Ramos (cell line): ENCODE measurements around the gene GAS7.
"Not testable (repeated sequence)": the region's sequence is repeated elsewhere in the genome, so short reads cannot be mapped to it uniquely, and the experiment has no call there.

Source experiments
- in situ Hi-C: fragments of 300-500 bp; cut with MboI; formaldehyde crosslinking; loops from one replicate; pipeline ENCODE4 v1.14.3; 2022; ENCODE audit warnings: low sequenced_read_pairs; ENCODE audit not compliant: unreplicated experiment

GAS7 gene

DNA sequence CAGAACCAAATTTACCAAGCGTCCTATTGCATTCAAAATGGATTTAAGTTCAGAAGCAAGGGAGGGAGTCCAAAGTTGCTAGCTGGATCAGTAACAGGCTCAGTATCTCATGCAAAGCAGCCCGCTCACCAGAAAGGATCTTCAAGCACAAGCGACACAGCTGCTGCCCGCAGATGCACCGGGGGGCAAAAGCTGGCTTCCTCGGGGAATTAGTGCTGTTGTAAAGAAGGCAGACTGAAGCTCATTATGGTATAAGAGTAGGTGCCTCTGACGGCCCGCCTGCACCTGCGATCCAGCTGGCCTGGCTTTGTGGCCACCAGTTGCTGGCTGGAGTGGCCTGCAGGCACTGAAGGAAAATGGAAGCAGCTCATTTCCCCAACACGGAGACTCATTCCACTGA is 165.0 kb downstream of the GAS7 start:
- in situ Hi-C loops: no loop called here

DNA sequence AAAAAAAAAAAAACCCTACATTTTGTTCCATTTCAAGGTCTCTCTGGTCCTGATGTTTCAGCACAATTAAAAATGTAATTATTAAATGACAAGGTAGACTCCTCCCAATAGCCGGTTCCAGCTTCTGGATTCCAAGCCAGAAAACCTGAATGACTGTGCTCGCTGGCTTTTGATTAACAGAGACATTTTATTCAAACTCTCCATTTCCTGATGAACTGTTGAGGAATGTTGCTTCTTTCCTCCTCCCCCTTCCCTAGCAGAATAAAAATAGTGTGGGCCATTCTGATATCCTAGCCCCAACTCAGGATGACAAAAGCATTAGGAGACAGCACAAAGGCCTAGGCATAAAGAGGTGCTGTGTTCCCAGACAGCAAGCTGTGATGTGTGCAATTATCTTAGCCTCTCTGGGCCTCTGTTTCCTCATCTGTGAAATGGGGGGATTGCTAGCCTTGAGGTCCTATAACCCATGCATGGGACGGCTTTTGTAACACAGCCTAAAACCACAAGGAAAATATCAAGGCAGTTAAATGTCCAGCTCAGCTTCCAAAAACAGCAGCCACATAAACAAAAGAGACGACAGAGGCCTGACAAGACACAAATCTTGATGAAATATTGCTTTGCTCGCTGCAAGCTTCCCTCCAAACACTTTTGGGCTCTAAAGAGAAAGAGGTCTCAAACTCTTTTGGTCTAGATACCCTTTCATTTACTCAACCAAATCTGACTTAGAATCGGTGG is 166.1 kb downstream of the GAS7 start:
- in situ Hi-C loops: no loop called here

DNA sequence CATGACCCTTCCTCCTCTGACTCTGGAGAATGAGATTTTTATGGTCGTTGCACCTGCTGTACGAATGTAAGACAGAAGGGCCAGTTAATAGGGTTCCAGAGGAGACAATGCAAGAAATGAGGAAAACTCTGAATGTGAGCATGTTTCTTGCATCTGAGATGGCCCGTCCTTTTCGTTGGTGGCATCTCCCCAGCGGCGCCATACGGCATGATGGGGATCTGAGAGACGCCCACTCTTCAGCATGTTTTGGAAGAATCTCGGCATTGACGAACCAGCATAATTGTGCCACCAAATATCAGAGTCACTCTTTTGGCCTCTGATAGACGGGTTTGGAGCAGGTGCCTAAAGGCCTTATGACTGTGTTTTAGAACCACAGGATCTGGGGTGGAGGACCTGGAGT is 166.8 kb downstream of the GAS7 start:
- in situ Hi-C loops: no loop called here

DNA sequence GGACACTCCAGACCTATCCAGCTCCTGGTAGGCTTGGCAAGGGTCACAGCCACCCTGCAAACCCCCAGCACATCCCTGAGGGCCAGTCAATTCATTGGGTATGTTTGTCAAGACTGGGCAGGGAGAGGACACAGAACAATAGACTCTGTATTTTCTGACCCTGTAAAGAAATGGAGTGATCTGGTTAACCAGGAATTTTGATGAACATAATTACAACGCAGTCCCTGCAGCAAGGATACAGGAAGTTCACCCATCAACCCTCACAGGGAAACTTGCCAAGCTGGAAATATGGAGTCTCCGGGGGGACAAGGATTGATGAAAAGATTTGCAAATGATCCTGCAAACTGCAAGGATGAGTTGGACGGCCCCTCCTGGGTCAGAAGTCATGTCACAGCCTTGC is 167.3 kb downstream of the GAS7 start:
- in situ Hi-C loops: no loop called here

DNA sequence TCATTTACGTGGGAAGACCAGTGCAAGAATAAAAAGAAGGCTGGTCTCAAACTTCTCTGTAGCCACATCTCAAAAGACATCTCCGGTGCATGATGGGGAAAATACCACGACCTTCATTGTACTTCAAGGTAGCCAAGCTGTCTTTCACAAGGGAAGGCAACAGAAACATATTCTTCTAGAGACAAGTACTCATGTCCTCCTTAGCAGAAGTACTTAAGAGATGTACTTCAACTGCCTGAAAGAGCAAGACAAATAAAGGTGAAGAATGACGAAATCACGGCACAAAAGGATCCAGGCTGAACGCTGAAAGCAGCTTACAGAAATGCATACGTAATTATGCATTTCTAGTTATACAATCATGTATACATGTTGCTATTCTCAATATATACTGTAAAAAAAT is 169.3 kb downstream of the GAS7 start:
- in situ Hi-C loops: no loop called here

DNA sequence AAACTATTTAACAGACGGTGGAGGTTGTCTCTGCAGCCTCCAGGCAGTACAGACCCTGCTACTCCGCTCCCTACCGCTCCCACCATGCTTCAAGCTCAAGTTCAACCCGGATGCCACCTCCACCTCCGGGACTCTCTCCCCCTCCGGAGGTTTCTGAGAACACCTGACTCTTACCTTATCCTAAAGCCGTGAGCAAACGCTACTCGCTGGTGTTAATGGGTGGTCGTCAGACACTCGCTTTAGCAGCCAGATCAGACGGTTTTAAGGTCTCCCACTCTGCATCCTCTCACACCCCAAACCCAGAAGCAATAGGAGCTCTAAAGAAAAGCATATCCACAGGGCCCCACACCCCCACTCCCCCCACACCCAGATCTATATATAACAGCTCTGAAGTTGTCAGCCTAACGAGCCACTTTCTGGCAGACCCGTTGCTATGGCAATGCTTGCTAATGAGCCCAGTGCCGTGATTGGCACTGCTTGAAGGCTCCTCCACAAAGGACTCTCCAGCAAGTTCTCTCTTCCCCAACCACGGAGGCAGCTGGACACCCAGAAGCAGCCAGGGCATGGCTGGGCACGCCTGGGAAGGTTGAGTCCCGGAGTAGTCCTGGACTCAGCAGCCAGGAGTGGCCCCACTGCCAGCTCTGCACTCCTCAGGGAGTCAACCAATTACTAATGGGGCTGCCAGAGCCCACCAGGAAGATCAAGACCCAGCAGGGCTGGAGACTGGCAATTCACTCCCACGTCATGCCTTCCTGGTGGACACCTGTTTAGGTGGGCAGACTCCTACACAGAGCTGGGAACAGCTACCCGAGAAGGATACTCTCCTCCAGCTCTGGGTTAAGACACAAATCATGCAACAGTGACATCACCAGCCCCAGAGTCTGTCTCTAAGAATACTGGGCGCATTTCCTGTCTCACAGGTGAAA is 172.2 kb downstream of the GAS7 start:
- in situ Hi-C loops: no loop called here

DNA sequence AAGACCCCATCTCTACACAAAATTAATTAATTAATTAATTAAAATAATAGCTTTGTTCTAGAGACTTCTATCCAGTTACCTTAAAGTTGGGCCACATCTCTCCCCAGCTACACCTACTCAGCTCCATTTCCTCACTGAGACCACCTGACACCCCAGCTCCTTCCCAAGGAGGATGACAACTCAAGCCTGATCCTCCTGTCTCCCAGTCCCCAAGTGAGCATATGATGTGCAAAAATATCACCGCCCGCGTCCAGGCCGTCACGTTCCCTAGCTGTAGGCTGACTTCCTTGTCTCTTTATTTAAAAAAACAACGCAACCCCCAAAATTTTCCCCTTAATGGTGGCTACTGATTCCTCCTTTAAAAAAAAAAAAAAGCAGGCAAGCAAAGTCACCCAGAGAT is 173.2 kb downstream of the GAS7 start:
- in situ Hi-C loops: no loop called here

DNA sequence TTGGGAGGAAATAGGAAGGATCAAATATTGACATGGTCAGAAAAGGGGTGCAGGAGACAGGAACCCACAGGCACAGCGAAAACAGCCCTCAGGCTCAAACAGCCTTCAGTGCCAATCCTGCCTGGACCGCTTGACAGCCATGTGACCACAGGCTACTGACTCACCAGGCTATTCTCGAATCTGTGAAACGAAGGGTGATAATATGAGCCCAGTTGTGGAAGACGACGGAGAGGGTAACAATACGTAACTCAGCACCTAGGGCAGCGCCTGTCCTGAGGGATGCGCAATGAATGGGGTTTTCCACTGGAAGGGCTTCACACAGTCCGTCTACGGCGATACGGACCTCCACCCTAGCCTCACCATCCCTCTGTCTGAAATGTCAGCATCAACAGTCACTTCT is 176.0 kb downstream of the GAS7 start:
- in situ Hi-C loops: no loop called here

DNA sequence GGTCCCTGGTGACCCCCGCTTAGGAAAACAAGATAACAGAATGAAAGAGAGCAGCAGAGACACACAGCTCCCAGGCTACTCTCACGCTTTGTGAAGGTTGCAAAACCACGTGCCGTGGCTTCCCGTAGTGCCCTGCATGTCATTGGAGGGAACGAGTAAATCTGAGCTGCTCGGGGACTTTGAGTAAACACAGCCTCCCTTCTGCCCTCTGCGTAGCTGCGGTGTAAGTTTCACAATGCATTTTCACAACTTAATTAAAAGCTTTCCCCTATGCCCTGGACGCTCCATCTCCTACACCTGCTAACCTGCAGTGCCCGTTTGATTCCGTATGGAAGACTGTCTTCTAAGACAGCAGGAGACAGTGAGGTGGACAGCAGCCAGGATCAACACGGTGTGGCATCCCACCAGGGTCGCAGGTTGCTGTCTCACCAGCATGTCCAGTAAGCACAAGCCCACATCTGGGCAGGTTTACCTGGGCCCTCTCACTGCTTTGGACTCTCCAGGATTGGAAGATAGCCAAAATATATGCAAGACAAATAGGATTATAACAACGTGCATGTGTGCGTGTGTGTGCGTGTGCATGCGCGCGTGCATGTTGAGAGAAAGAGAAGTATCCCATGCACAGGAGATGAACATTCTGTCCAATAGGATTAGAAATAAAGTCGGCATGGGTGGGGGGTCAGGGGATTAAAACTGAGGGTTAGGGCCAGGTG is 177.0 kb downstream of the GAS7 start:
- in situ Hi-C loops: no loop called here

DNA sequence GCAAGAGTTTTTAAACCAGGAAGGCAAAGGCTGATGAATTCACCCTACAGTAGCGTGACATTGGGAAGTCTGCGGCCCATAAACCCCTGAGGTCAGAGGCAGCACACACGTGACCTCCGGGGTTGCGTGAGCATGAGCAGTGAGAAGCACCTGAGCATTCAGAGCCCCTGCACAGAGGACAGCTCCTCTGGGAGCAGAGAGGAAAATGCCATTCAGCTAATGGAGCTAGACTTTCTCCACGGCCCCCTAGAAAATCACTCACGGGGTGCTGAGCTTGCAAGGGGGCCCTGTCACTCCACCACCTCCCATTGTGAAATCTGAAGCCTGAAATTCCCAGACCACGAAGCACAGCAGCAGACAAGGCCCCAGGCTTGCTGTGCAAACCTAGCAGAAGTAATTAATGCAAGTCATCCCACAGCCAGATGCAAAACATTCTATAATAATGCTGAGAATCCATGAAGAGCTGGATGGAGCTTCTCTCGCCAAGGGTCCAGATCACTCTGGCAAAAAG is 178.4 kb downstream of the GAS7 start:
- in situ Hi-C loops: no loop called here

DNA sequence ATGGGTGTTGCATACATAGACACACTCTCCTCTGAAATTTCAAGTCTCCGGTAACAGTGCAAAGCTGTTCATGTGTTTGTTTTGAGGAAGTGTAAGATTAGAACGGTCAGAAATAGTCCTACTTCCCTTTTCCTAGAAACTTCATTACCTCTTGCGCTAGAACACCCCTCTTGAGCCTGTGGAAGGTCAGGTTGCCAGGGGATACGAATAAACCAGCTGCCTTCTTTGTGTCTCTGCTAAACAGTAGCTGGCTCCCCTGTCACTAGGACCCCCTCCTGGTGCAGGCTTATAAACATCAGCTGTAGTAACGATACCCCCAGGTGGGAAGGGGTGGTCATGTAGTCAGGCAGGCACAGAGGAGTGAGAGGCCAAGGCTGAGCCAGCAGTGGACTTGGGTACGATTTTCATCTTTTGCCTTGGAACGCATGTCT is 179.9 kb downstream of the GAS7 start:
- in situ Hi-C loops: no loop called here

DNA sequence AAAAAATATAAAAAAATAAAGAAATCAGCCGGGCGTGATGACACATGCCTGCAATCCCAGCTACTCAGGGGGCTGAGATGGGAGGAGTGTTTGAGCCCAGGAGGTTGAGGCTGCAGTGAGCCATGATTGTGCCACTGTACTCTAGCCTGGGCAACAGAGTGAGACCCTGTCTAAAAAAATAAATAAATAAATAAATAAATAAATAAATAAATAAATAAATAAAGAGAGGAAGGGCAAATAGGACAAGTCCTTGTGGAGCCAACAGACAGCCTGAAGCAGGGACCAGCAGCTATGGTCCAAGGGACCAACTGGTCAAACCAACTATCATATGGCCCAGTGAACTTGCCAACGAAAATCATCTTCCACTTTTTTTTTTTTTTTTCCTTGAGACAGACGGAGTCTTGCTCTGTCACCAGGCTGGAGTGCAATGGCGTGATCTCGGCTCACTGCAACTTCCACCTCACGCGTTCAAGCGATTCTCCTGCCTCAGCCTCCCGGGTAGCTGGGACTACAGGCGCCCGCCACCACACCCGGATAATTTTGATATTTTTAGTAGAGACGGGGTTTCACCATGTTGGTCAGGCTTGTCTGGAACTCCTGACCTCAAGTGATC is 181.3 kb downstream of the GAS7 start:
- in situ Hi-C loops: not testable (repeated sequence)

DNA sequence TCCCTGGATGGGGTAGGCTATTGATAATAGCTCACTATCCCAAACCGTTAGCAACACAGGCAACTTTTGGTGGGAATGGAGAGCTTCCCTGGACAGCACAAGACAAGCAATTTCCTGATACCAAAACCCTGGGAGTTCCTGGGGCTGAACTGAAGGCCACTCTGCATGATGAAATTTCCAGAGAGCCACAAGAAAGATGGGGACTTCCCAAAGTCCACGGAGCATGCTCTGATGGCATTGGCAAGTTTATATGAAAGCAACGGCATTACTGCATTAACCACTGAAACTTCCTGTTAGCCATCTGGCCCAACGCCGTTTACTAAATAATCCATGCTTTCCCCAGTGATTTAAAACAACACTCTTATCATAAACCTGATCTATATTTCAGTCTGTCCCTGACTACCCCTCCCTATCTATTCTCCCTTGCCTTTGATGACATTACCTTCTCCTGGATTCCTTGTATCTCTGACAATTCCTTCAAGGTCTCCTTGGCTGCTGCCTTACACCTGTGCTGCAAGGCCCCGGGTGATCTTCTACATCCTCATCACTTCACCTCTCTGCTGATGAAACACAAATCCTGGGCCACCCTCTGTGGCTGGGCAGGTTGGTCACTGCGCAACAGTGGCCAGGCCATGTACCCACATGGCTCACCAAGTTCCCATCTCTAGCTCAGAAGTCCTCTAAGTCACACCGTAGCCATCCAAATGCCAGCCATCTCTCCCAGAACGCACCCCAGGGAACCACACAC is 184.9 kb downstream of the GAS7 start:
- in situ Hi-C loops: no loop called here

DNA sequence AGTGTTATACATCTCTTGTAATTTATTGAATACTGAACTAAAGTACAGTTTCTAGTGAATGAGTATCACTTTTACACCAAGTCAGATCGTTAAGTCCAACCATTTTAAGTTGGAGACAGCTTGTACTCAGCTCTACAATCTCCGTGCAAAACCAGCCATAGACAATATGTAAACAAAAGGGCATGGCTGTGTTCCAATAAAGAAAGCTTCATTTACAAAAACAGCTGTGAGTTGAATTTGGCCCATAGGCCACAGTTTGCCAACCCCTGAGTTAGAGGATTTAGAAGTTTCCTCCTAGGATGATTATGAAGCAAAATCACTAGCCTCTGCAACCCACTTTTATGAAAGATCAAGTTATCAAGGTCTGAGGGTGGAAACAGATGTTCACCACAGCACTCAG is 187.7 kb downstream of the GAS7 start:
- in situ Hi-C loops: no loop called here

DNA sequence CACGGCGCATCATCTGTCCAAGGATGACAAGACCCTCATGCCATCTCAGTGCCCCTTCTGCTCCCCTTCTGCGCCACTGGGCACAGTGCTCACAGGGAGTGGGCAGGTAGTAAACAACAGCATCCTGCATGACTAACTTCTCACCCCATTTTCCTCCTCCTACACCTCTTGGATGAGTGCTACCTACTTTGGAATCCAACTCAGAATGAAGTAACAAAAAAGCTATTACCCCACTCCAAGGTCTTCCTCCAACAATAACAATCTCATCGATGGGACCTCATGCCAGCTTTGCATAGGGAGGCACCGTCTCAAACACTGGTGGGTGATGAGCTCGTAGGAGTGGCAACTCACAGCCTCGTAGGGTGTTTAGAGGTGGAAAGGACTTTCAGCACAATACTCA is 194.7 kb downstream of the GAS7 start:
- in situ Hi-C loops: no loop called here

DNA sequence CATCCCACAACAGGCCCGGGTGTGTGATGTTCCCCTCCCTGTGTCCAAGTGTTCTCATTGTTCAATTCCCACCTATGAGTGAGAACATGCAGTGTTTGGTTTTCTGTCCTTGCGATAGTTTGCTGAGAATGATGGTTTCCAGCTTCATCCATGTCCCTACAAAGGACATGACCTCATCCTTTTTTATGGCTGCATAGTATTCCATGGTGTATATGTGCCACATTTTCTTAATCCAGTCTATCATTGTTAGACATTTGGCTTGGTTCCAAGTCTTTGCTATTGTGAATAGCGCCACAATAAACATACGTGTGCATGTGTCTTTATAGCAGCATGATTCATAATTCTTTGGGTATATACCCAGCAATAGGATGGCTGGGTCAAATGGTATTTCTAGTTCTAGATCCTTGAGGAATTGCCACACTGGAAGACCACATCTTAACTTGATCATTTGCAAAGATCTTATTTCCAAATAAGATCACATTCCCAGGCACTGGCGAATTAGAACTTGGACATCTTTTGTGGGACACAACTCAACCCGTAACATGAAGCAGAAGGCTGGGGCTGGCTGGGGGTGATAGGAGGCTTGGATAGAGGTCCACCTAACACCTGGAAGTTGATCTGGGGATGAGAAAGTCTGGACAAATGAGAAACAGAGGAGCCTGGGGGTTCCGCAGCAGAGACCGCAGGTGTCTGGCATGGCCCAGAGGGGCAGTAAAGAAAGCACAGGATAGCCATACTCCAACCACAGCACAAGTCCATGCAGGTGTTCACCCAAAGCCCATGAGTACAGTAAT is 195.6 kb downstream of the GAS7 start:
- in situ Hi-C loops: not testable (repeated sequence)

DNA sequence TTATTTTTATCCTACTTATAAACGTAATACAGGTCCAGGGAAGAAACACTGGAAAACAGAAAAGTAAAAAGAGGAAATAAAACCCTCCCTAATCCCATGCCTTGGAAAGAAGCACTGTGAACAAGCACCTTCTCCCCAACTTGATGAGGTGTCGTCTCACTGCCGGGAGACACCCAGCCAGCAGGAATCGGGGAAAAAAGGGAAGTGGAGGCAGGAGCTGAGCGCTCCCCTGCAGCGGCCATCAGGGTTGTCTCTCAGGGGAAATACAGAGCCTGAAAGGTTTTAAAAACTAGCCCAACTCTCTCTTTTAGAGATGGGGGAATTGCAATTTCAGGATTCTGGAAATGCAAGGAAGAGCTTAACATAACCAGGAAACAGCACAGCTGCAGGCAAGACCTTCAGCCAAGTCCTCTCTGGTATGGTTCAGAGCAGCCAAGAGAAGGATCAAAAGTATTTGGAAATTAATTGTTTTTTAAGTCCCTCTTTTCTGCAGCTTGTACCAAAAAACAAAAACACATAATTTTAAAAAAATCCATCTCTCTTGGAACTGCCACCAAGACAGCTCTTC is 197.0 kb downstream of the GAS7 start:
- in situ Hi-C loops: no loop called here

DNA sequence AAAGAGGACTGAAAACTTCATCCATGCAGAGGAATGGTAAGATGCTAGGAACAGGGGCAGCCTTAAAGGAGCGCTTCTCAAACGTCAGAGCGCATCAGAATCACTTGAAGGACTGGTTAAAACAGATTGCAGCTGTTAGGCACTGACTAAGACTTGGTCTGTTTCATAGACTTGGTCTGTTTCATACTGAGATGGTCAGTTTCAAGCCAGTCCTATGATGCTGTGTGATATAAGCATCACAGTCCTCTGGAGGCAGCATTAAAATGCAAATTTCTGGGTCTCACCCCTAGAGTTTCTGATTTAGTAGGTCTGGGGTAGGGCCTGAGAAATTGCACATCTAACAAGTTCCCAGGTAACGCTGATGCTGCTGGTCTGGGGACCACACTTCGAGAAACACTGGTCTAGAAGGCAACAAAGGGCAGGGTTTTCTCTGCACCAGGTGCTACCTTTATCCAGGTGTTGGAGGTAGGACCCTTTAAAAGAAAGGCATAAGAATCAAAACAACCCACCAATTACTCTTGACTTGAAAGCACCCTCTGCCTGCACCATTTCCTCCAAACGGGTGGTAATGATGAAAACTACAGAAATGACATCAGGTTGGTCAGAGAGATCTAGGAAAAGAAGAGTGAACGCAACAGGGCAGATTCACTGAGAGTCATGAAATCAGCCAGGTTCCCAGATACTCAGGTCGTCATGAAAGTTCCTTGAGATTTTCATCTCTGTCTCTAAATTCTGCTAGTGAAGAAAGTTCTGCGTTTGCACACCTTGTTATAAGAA is 198.3 kb downstream of the GAS7 start:
- in situ Hi-C loops: no loop called here
